HG03135 (cell line): ENCODE results near the gene C19orf73.
"Not testable (repeated sequence)": the region's sequence is repeated elsewhere in the genome, so short reads cannot be mapped to it uniquely, and the experiment has no call there.

Source experiments
- ATAC-seq: cut with Tn5 transposase; IDR thresholded peaks from one replicate; pipeline ENCODE4 v1.9.1; 2021; ENCODE audit warnings: mild to moderate bottlenecking, moderate library complexity; ENCODE audit not compliant: unreplicated experiment

C19orf73 gene

GRCh38 chr19:49148784-49149651 is 30.1 kb upstream of the C19orf73 start:
- ATAC-seq = no peak

GRCh38 chr19:49148044-49148682 is 29.2 kb upstream of the C19orf73 start:
- no peak for ATAC-seq

GRCh38 chr19:49146408-49146770 is 27.4 kb upstream of the C19orf73 start:
- ATAC-seq = not testable (repeated sequence)

- ATAC-seq = no peak
Observed at GRCh38 chr19:49145573-49146407, 26.8 kb upstream of the C19orf73 start.

- ATAC-seq = no peak
Observed at GRCh38 chr19:49142866-49143335, 24.0 kb upstream of the C19orf73 start.

- ATAC-seq = no peak
Observed at GRCh38 chr19:49141352-49141751, 22.4 kb upstream of the C19orf73 start.

GRCh38 chr19:49140951-49141350 is 22.0 kb upstream of the C19orf73 start:
- ATAC-seq = no peak

GRCh38 chr19:49136771-49137171 is 17.8 kb upstream of the C19orf73 start:
- no peak for ATAC-seq

GRCh38 chr19:49135686-49136085 is 16.7 kb upstream of the C19orf73 start:
- ATAC-seq = no peak

GRCh38 chr19:49133621-49134454 is 14.9 kb upstream of the C19orf73 start:
- no peak for ATAC-seq

GRCh38 chr19:49132974-49133609 is 14.1 kb upstream of the C19orf73 start:
- no peak for ATAC-seq

GRCh38 chr19:49130325-49130724 is 11.4 kb upstream of the C19orf73 start:
- no peak for ATAC-seq

GRCh38 chr19:49129238-49129583 is 10.3 kb upstream of the C19orf73 start:
- no peak for ATAC-seq

- no peak for ATAC-seq
Observed at GRCh38 chr19:49128545-49129237, 9.7 kb upstream of the C19orf73 start.

GRCh38 chr19:49127674-49128544 is 9.0 kb upstream of the C19orf73 start:
- ATAC-seq = peak; percentile 87

- not testable (repeated sequence) for ATAC-seq
Observed at GRCh38 chr19:49127225-49127624, 8.3 kb upstream of the C19orf73 start.

GRCh38 chr19:49126575-49126974 is 7.6 kb upstream of the C19orf73 start:
- ATAC-seq = no peak

GRCh38 chr19:49125025-49125731 is 6.2 kb upstream of the C19orf73 start:
- ATAC-seq = no peak
